DMS 273 (cell line): ENCODE measurements around the gene PNLIPRP2.

Experiments
- DNase-seq: peaks from one replicate; lab custom pipeline; 2025; ENCODE audit not compliant: unreplicated experiment; lab: John Stamatoyannopoulos, UW

The PNLIPRP2 gene

GRCh38 chr10:116612107-116612769 is 8.5 kb upstream of the PNLIPRP2 start:
- DNase-seq: no peak

DNA sequence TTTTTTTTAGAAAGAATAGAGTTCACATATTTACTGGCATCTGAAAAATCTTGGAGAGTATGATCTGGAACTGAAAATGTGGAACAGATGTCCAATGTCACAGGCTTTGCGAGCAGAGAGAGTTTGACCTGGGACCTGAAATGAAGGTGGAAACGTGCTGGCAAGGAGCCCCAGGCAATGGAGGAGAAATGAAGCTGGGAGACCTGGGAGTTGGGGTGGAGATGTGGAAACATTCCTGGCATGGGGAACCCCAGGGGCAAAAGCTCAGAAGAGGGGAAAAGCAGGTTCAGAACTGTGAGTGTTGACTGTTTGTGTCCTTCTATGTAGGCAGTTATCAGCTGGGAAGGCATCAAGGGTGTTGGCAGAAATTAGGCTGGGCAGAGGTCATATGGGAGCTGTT is 7.3 kb upstream of the PNLIPRP2 start:
- no peak for DNase-seq

DNA sequence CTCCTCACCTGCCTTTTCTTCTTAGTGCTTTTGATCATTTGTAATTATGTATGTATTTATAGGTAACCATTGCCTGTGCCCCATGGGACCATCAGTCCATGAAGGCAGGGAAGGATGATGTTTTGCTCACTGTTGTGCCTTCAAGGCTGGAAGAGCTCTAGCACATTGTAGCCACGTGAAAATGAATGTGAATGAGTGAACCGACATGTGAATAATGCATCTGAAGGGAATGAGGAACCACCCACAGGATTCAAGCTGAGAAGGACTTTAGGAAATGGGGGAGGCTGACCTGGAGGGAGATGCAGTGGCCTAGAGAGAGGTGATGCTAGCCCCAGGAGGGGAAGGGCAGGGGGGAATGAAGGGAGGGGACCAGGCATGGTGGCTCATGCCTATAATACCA is 6.0 kb upstream of the PNLIPRP2 start:
- DNase-seq: no peak

- DNase-seq: no peak
Measured at GRCh38 chr10:116615199-116615776, 5.5 kb upstream of the PNLIPRP2 start.

DNA sequence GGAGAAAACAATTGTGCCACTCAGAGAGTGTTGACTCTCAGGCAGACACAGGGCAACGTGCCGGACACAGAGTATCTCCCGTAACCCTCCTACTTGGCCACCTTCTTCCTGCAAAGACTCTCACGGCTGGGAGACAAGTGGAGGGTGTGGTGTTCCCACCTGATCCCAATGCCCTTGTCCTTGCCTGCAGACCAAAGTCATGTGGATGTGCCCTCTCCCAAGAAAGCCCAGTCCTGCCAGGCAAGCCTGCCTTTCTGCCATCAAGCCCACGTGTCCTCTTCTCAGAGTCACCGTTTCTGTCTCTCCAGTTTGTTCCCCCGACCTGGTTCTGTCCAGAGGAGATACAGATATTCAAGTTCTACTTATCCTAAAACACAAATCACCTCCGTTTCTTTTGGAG is 723 bp downstream of the PNLIPRP2 start:
- DNase-seq: no peak

GRCh38 chr10:116621934-116622655 is 1.3 kb downstream of the PNLIPRP2 start:
- DNase-seq: no peak

- no peak for DNase-seq
Measured at GRCh38 chr10:116625845-116626244, 5.1 kb downstream of the PNLIPRP2 start.

- DNase-seq: no peak
Measured at GRCh38 chr10:116626815-116627214, 6.1 kb downstream of the PNLIPRP2 start.

GRCh38 chr10:116627386-116627933 is 6.7 kb downstream of the PNLIPRP2 start:
- peak; percentile 70 for DNase-seq

- no peak for DNase-seq
Measured at GRCh38 chr10:116629340-116629739, 8.6 kb downstream of the PNLIPRP2 start.

GRCh38 chr10:116630020-116630419 is 9.3 kb downstream of the PNLIPRP2 start:
- DNase-seq: no peak

DNA sequence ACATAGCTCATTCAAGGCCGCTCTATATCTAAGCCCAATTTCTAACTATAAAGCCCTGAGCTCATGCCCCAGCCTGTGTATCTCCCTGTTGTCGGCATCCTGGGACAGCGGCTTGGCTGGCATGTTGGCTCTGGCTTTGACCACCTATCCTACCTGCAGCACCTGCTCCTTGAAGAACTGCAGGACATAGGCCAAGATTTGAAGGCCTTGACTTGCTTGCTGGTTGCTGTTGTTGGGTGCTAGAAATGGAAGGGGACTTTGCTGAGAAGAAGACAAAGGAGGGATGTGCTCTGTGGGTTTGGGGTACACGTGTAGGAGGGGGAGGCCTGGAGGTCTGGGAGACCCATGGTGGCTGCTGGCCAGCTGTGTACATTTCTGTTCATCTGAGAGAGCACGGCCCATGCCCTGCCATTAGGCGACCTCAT is 11.1 kb downstream of the PNLIPRP2 start:
- DNase-seq: no peak

GRCh38 chr10:116632596-116633215 is 12.0 kb downstream of the PNLIPRP2 start:
- DNase-seq: no peak

DNA sequence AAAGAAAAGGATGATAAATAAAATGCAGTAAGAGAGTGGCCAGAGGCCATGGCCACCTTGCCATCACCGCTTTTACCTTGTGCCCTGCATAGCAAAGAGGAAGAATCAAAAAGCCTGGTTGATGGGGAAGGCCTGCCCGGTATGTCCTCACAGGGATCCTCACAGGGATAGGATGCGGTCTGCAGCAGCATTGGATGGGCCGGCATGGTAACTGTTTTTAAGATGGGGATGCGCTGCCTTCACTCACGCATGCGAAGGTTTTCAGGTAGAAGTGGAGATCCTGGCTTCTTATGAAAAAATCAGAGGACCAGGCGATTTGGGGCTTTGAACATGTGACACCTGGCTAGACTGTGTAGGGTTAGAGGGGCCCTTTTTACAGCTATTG is 12.5 kb downstream of the PNLIPRP2 start:
- DNase-seq: no peak

DNA sequence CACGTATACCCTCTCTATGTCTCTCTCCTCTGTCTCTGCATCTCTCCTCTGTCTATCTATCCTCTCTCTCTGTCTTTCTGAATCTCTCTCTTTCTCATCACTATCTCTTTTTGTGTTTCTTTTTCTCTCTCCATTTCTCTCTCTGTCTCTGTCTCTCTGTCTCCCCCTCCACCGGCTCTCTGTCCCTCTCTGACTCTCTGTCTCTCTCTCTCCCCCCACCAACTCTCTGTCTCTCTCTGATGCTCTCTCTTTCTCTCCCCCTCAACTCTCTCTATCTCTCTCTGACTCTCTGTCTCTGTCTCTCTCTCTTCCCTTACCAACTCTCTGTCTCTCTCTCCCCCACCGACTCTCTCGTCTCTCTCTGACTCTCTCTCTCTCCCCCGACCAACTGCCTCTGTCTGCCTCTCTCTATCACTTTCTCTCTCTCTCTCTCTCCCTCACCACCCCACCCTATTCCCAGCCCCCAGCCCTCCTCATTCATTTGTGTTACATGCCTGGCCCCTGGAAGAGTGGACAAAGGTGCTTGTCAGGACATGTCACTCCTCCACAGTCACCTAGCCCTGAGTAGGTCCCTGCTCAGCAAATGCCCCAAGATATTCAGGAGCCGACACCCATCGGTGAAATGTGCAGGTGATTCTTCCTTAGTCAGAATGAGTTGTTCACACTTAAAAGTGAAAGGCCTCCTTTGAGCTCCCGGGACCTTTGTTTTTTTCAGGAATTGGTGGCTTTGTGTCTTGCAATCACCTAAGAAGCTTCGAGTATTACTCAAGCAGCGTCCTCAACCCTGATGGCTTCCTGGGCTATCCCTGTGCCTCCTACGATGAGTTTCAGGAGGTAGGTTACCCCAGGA is 13.6 kb downstream of the PNLIPRP2 start:
- no peak for DNase-seq

DNA sequence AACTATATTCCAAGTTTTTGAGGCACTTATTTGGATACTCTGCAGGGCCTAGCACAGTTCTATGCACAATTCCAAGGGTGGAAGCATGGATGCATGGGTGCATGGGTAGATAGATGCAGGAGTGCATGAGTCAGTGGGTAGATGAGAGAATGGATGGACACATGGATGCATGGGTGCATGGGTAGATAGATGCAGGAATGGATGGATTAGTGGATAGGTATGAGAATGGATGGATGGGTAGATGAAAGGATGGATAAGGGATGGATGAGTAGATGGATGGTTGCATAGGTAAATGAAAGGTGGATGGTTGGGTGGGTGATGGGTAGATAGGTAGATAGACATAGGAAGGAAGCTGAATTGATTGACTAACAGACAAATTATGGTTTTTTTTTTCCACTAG is 15.6 kb downstream of the PNLIPRP2 start:
- no peak for DNase-seq

DNA sequence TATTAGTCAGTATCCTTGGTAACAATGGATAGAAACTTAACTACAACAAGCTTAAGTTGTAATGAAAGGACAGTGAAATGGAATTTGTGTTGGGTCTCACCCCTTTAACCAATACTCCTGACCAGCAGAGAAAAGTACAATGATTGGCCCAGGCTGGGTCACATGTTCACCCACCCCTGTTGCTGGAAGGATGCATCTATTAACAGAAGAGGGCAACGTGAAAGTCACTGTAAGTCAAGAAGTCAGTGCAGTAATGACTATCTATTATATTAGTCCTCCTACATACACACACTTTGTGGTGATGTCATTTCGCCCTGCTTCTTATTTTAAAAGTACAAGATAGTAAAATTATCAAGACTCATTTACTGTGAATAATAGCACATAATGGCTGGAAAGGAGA is 16.2 kb downstream of the PNLIPRP2 start:
- DNase-seq: no peak

GRCh38 chr10:116637830-116638229 is 17.1 kb downstream of the PNLIPRP2 start:
- DNase-seq: no peak

GRCh38 chr10:116646502-116646901 is 25.7 kb downstream of the PNLIPRP2 start:
- DNase-seq: no peak

- no peak for DNase-seq
Measured at GRCh38 chr10:116648903-116649302, 28.1 kb downstream of the PNLIPRP2 start.

GRCh38 chr10:116653885-116654284 is 33.1 kb downstream of the PNLIPRP2 start:
- no peak for DNase-seq
